ENCODE data around the gene SPON2. TPM values are rescaled to one million over a fixed set of nuclear protein-coding genes. Genes with fewer than 3 reads are reported as not detected.

The SPON2 gene
- total and polyA plus RNA-seq, 2 of the 4 experiments (the other 2 are of a cell fraction), result 21.1 to 177 TPM

DNA sequence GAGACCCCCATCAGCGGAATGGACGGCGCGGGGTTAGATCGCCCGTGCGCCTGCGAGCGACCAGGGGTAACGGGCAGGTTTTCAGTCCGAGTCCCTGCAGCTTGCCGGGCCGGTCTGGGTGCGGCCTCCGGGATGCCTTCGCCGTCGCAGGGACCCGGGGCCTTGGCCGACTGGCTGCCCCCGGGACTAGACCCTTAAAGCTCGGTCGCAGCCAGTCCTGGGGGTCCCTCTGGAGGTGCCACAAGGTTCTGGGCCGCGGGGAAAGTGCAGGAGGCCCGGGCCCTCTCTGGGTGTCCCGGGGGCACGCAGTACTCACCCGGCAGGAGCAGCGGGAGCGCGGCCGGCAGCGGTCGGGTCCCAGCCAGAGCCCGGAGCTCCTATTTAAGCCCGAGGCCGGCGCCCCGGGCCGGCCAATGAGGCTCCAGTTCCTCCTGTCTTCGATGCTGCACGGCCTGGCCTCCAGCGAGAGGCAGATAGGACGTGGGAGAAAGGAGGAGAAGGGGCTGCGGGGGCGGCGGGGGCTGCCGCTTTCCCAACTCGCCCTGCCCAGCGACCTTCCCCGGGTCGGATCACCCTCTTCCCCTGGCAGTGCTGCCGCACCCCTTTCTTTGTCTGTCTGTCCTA is at the start of gene SPON2 (continued):
- TF ChIP-seq, protein P1, sequence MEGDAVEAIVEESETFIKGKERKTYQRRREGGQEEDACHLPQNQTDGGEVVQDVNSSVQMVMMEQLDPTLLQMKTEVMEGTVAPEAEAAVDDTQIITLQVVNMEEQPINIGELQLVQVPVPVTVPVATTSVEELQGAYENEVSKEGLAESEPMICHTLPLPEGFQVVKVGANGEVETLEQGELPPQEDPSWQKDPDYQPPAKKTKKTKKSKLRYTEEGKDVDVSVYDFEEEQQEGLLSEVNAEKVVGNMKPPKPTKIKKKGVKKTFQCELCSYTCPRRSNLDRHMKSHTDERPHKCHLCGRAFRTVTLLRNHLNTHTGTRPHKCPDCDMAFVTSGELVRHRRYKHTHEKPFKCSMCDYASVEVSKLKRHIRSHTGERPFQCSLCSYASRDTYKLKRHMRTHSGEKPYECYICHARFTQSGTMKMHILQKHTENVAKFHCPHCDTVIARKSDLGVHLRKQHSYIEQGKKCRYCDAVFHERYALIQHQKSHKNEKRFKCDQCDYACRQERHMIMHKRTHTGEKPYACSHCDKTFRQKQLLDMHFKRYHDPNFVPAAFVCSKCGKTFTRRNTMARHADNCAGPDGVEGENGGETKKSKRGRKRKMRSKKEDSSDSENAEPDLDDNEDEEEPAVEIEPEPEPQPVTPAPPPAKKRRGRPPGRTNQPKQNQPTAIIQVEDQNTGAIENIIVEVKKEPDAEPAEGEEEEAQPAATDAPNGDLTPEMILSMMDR (conservative IDR thresholded peaks at IDR 0.05; ENCODE audit: low read depth, low read length), result no peak
- TF ChIP-seq CHD1 (IDR thresholded peaks at IDR 0.05; ENCODE audit: low read depth, low read length), result no peak
- TF ChIP-seq RCOR1 (IDR thresholded peaks at IDR 0.05; ENCODE audit: insufficient replicate concordance, low read length), result no peak

Measured in IMR-90 (cell line).